GM19240 (cell line): ENCODE results near the gene IFFO2.
"Not testable (repeated sequence)": the region's sequence is repeated elsewhere in the genome, so short reads cannot be mapped to it uniquely, and the experiment has no call there.

Experiments used
- DNase-seq: peaks from one replicate; pipeline ENCODE4 v3.0.0; 2011; ENCODE audit warnings: low spot score; ENCODE audit not compliant: insufficient read length

The IFFO2 gene

GRCh38 chr1:18875796-18876128, 80.7 kb downstream of the IFFO2 start:
- DNase-seq: no peak

- DNase-seq: peak; percentile 64
These were observed 81.2 kb downstream of the IFFO2 start for GRCh38 chr1:18875107-18875795.

- DNase-seq: no peak
These were observed 81.9 kb downstream of the IFFO2 start for GRCh38 chr1:18874600-18874999.

- no peak for DNase-seq
These were observed 82.4 kb downstream of the IFFO2 start for GRCh38 chr1:18874036-18874435.

GRCh38 chr1:18872071-18872611, 84.3 kb downstream of the IFFO2 start:
- no peak for DNase-seq

GRCh38 chr1:18871401-18872070, 84.9 kb downstream of the IFFO2 start:
- DNase-seq: no peak

GRCh38 chr1:18870957-18871356, 85.5 kb downstream of the IFFO2 start:
- no peak for DNase-seq

- not testable (repeated sequence) for DNase-seq
These were observed 85.9 kb downstream of the IFFO2 start for GRCh38 chr1:18870595-18870865.

- DNase-seq: no peak
These were observed 86.5 kb downstream of the IFFO2 start for GRCh38 chr1:18869847-18870594.

GRCh38 chr1:18868801-18869424, 87.6 kb downstream of the IFFO2 start:
- no peak for DNase-seq

GRCh38 chr1:18868354-18868753, 88.1 kb downstream of the IFFO2 start:
- no peak for DNase-seq

- no peak for DNase-seq
These were observed 89.6 kb downstream of the IFFO2 start for GRCh38 chr1:18866846-18867245.

- no peak for DNase-seq
These were observed 90.2 kb downstream of the IFFO2 start for GRCh38 chr1:18866314-18866713.

GRCh38 chr1:18865176-18865575, 91.3 kb downstream of the IFFO2 start:
- no peak for DNase-seq

GRCh38 chr1:18861590-18861989, 94.9 kb downstream of the IFFO2 start:
- DNase-seq: no peak

GRCh38 chr1:18861082-18861481, 95.4 kb downstream of the IFFO2 start:
- no peak for DNase-seq

GRCh38 chr1:18859560-18859959, 96.9 kb downstream of the IFFO2 start, which contains the start of gene TAS1R2:
TAS1R2 (minus strand) TSS chr1:18859660; CDS start chr1:18859660, 0 bp downstream.
- DNase-seq: no peak

GRCh38 chr1:18858070-18858688, 98.3 kb downstream of the IFFO2 start:
- no peak for DNase-seq

- DNase-seq: no peak
These were observed 100.0 kb downstream of the IFFO2 start for GRCh38 chr1:18856435-18856834.

- no peak for DNase-seq
These were observed 100.9 kb downstream of the IFFO2 start for GRCh38 chr1:18855573-18855972.

GRCh38 chr1:18854331-18855025, 102.0 kb downstream of the IFFO2 start:
- DNase-seq: no peak
